CD4-positive, alpha-beta memory T cell (primary cell): ENCODE measurements around the gene MFAP1. TPM values are rescaled to one million over a fixed set of nuclear protein-coding genes. Genes with fewer than 3 reads are reported as not detected.
A peak's percentile ranks its signal among the peaks of the same experiment; 100 is the strongest.

Source experiments
- CTCF ChIA-PET: fragments of 350-600 bp; sonication (Branson Sonifier 250); formaldehyde crosslinking; loops from one replicate; lab custom pipeline; 2021; ENCODE audit warnings: inconsistent platforms; ENCODE audit not compliant: partially characterized antibody; lab: Charles Lee
- POLR2A ChIA-PET: fragments of 350-600 bp; sonication (Branson Sonifier 250); formaldehyde crosslinking; loops from one replicate; lab custom pipeline; 2021; ENCODE audit not compliant: partially characterized antibody; lab: Charles Lee
- DNase-seq, 5 donors: peaks; one replicate each; pipeline versions ENCODE4 v3.0.0 to v3.0.0-alpha.2; 2020 to 2022; ENCODE audit warnings: mixed read lengths in 1 of 5
- H3K27ac ChIP-seq: one replicate; pipeline ENCODE4 v1.7.0; 2013; ENCODE audit warnings: low read depth, low read length
- H3K27me3 ChIP-seq: 2 replicates; pipeline ENCODE4 v1.7.0; 2013; ENCODE audit warnings: mild to moderate bottlenecking, low read length, moderate library complexity; ENCODE audit not compliant: insufficient read depth
- H3K36me3 ChIP-seq: 2 replicates; pipeline ENCODE4 v1.7.0; 2013; ENCODE audit warnings: mild to moderate bottlenecking, low read length, moderate library complexity; ENCODE audit not compliant: insufficient read depth
- H3K4me1 ChIP-seq: 2 replicates; pipeline ENCODE4 v1.7.0; 2013; ENCODE audit warnings: mild to moderate bottlenecking, low read length, moderate library complexity; ENCODE audit not compliant: insufficient read depth
- H3K4me3 ChIP-seq, 2 donors: one replicate each; pipeline ENCODE4 v1.7.0; 2013; ENCODE audit warnings: low read length in 2 of 2, mild to moderate bottlenecking in 1 of 2
- H3K9me3 ChIP-seq, 2 donors: one replicate each; pipeline ENCODE4 v1.7.0; 2013; ENCODE audit warnings: low read length in 2 of 2, control low read depth in 1 of 2; ENCODE audit not compliant: control insufficient read depth in 1 of 2
- H3K27ac Mint-ChIP-seq, 7 donors: one replicate each; pipeline ENCODE4 v1.8.0; 2020 to 2021; ENCODE audit warnings: mixed read lengths in 7 of 7, mild to moderate bottlenecking in 6 of 7, inconsistent platforms in 3 of 7, moderate library complexity in 3 of 7
- H3K27me3 Mint-ChIP-seq, 2 donors: one replicate each; pipeline ENCODE4 v1.8.0; 2020 to 2021; ENCODE audit warnings: mixed read lengths in 2 of 2
- H3K36me3 Mint-ChIP-seq, 2 donors: one replicate each; pipeline ENCODE4 v1.8.0; 2020 to 2021; ENCODE audit warnings: mixed read lengths in 2 of 2, inconsistent platforms in 1 of 2, mild to moderate bottlenecking in 1 of 2
- H3K4me1 Mint-ChIP-seq, 4 donors: one replicate each; pipeline ENCODE4 v1.8.0; 2020 to 2021; ENCODE audit warnings: mixed read lengths in 4 of 4, mild to moderate bottlenecking in 1 of 4
- H3K4me3 Mint-ChIP-seq, 8 donors: one replicate each; pipeline ENCODE4 v1.8.0; 2020 to 2021; ENCODE audit warnings: mixed read lengths in 8 of 8, mild to moderate bottlenecking in 7 of 8, moderate library complexity in 6 of 8, inconsistent platforms in 3 of 8
- H3K9me3 Mint-ChIP-seq, 8 donors: one replicate each; pipeline ENCODE4 v1.8.0; 2020 to 2021; ENCODE audit warnings: mixed read lengths in 8 of 8, mild to moderate bottlenecking in 5 of 8, inconsistent platforms in 3 of 8, moderate library complexity in 1 of 8
- intact Hi-C: fragments of 100-400 bp; cut with micrococcal nuclease; formaldehyde crosslinking; loops from one replicate; pipeline ENCODE4 v1.15.1; 2023
- polyA plus RNA-seq, 2 donors: library from polyadenylated mRNA; unstranded; fragments of 300-500 nt; fragmentation: Illumina TruSeq; gene quantifications; one replicate each; pipeline ENCODE4 v1.2.3, GENCODE V29; 2021
- total RNA-seq, 2 experiments: library from RNA; stranded (reverse); gene quantifications; one replicate each; pipeline ENCODE4 v1.2.3, GENCODE V29; 2021

MFAP1 gene
- total and polyA plus RNA-seq, 4 experiments from 2014 or later, result 5.4 to 25.9 (median 23.7) TPM

- H3K27me3 Mint-ChIP-seq, result no peaks in the 10 kb centered on the region
- ChIA-PET POLR2A (interaction anchor here (2.7 to 4.4 kb wide), 2 partner anchors 13 to 29 kb away, joined by 15 to 54 read pairs; partner anchors contain the start of gene SERF2), CTCF (interaction anchor here (0.7 to 4.1 kb wide), 3 partner anchors 12 to 29 kb away, joined by 3 to 54 read pairs (median 26); partner anchors contain the start of gene SERF2)
- peaks cover 16% of the 10 kb centered on the region for H3K4me1 ChIP-seq
- peaks cover 0 to 4% (median 0%) of the 10 kb centered on the region in 8 donors for H3K9me3 Mint-ChIP-seq
- peaks cover 0 to 11% of the 10 kb centered on the region in 2 donors for H3K36me3 Mint-ChIP-seq
- no peaks in the 10 kb centered on the region for H3K9me3 ChIP-seq
- intact Hi-C loops, result no loop called here
- no peak for DNase-seq
- peak overlapping the region in 2 of 7 donors; percentile 3 to 43 for H3K27ac Mint-ChIP-seq
- H3K27ac ChIP-seq, result no peak overlapping the region
- H3K4me3 ChIP-seq, result no peak overlapping the region
- no peaks in the 10 kb centered on the region for H3K36me3 ChIP-seq
- no peak overlapping the region for H3K4me3 Mint-ChIP-seq
- no peaks in the 10 kb centered on the region for H3K27me3 ChIP-seq
- peaks cover 8 to 18% (median 11%) of the 10 kb centered on the region in 4 donors for H3K4me1 Mint-ChIP-seq
These were observed 45.5 kb downstream of the MFAP1 start for GRCh38 chr15:43779016-43779415.

DNA sequence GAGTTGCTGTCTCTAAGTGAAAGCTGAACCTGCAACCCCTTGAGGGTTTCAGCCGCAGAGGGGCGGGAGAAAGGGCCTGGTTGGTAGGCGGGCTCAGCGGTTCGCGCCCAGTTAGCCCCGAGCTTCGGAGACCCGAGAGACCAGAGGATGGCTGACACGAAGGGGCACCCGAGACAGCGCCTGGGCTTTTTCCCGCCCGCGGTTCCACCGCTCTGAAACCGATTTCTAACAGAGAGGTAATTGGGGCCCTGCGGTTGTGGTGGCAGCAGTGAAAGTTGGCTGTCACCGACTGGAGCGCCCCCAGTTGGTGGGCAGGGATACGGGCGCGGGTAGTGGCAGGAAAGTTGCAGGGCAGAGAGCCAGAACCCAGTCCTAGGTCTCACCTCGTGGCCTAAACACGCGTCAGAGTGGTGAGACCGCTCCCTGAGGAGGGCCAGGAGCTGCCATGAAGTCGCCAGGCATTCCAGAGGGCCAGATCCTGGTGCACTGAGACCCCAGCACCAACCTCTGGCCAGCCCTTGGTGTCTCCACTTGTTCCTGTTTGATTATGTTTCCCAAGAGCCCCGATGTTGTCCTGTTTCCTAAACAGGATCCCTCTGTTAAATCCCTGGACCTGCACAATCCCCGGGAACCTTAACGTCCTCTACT is 47.1 kb downstream of the MFAP1 start:
- peak overlapping the region; percentile 82 to 95 for H3K4me3 ChIP-seq

DNA sequence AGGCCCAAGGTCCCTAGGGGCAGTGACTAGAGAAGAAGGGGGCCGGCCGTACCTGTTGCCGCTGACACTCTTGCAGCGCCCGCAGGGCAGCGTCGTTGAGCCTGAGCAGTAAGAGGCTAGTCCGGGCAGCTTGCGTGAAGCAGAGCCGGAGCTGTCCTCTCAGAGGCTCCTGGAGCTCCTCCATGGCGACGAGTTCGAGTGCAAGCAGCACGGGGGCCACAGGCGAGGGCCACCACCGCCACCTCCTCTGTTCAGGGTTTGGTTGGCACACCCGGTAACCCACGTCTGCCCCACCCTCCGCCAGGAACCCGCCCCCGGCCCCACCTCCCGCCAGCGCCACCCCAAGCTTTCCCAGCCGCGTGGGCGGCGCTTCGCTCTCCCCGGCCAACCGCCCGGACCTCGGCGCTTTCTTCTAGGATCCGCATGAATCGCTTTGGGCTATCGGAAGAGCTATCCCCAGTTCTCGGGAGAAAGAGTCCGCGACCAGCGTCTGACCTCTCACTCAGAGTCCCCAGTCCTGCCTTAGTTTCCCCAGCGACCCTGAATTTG is 47.7 kb downstream of the MFAP1 start, which contains the start of gene ELL3:
ELL3 (minus strand) TSS at position 249 of the 549 bp plus-strand sequence; CDS start at position 184, 65 bp downstream.
- Mint-ChIP-seq H3K4me3 (peak within 1 kb of the TSS; percentile 93 to 96 (median 94)), H3K9me3 (peaks cover 0 to 4% (median 0%) of the 10 kb centered on the region in 8 donors), H3K27me3 (no peaks in the 10 kb centered on the region), H3K27ac (peak within 1 kb of the TSS; percentile 94 to 97 (median 95)), H3K36me3 (peaks cover 5 to 27% of the 10 kb centered on the region in 2 donors), H3K4me1 (peaks cover 8 to 18% (median 11%) of the 10 kb centered on the region in 4 donors)
- CTCF ChIA-PET, result interaction anchor here (0.6 to 4.1 kb wide), 22 partner anchors 8 to 668 kb away, joined by 3 to 54 read pairs (median 4); partner anchors contain the start of genes HYPK, MFAP1, PDIA3 and SERF2
- Histone ChIP-seq H3K4me1 (peaks cover 16% of the 10 kb centered on the region), H3K27me3 (no peaks in the 10 kb centered on the region), H3K27ac (peak within 1 kb of the TSS; percentile 66), H3K4me3 (peak within 1 kb of the TSS; percentile 82 to 95), H3K36me3 (peaks cover 15% of the 10 kb centered on the region), H3K9me3 (no peaks in the 10 kb centered on the region)
- POLR2A ChIA-PET, result interaction anchor here (0.8 to 4.4 kb wide), 13 partner anchors 10 to 266 kb away, joined by 3 to 54 read pairs (median 5); partner anchors contain the start of genes HYPK, MFAP1, PDIA3 and SERF2
- intact Hi-C loops, result loop anchor here (1.0 to 2.0 kb wide), 5 partner anchors 7 to 48 kb away; partner anchors contain the start of genes HYPK, MFAP1, SERF2 and SERINC4
- DNase-seq, result peak in 4 of 5 donors; percentile 74 to 84 (median 76)

More for the DNA sequence above, 47.1 kb downstream of the MFAP1 start:
- no peaks in the 10 kb centered on the region for H3K27me3 Mint-ChIP-seq
- Histone ChIP-seq H3K4me1 (peaks cover 16% of the 10 kb centered on the region), H3K27me3 (no peaks in the 10 kb centered on the region), H3K27ac (peak overlapping the region; percentile 66), H3K9me3 (no peaks in the 10 kb centered on the region), H3K36me3 (peaks cover 9% of the 10 kb centered on the region)
- peaks cover 8 to 18% (median 11%) of the 10 kb centered on the region in 4 donors for H3K4me1 Mint-ChIP-seq
- peak overlapping the region; percentile 94 to 97 (median 95) for H3K27ac Mint-ChIP-seq
- intact Hi-C loops, result loop anchor here (1.0 to 2.0 kb wide), 5 partner anchors 8 to 47 kb away; partner anchors contain the start of genes HYPK, MFAP1, SERF2 and SERINC4
- POLR2A ChIA-PET, result interaction anchor here (0.8 to 4.4 kb wide), 12 partner anchors 9 to 267 kb away, joined by 3 to 54 read pairs (median 6); partner anchors contain the start of genes HYPK, MFAP1, PDIA3 and SERF2
- CTCF ChIA-PET, result interaction anchor here (0.6 to 4.1 kb wide), 21 partner anchors 9 to 649 kb away, joined by 3 to 54 read pairs (median 4); partner anchors contain the start of genes HYPK, MFAP1, PDIA3 and SERF2
- peaks cover 2 to 21% of the 10 kb centered on the region in 2 donors for H3K36me3 Mint-ChIP-seq
- H3K9me3 Mint-ChIP-seq, result peaks cover 0 to 4% (median 0%) of the 10 kb centered on the region in 8 donors
- DNase-seq, result peak; percentile 85 to 91 (median 86)
- H3K4me3 Mint-ChIP-seq, result peak overlapping the region; percentile 93 to 96 (median 94)

DNA sequence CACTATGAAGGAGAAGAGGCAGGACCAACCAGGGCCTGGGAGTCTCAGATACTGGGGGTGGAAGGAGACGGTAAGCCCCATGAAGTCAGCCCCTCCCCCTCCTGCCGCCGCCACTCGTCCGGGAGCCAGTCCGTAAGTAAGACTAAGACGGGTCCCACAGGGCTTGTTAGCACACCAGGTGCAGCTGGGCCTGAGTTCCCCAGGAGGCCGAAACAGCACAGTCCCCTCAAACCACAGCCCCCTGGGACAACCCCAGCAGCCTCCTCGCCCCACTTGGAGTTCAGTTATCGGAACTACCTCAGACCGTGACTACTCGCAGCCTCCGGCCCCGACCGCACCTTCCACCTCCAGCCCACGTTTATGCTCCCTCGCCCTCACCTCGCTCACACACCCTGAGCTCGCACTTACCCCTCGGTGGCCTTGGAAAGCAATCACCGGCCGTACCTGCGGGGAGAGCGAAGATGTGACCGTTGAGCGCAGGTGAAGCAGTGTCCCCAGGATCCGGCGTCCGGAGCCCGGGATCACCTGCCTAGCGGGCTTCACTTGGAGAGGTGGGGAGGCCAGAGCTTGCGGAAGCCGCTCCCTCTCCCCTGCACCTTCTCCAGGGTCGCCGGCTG is 48.3 kb downstream of the MFAP1 start:
- no peaks in the 10 kb centered on the region for H3K27me3 Mint-ChIP-seq
- peak in 1 of 5 donors; percentile 13 for DNase-seq
- H3K4me1 Mint-ChIP-seq, result peaks cover 8 to 18% (median 11%) of the 10 kb centered on the region in 4 donors
- H3K4me1 ChIP-seq, result peaks cover 16% of the 10 kb centered on the region
- H3K36me3 Mint-ChIP-seq, result peaks cover 8 to 32% of the 10 kb centered on the region in 2 donors
- no peaks in the 10 kb centered on the region for H3K27me3 ChIP-seq
- H3K9me3 ChIP-seq, result no peaks in the 10 kb centered on the region
- POLR2A ChIA-PET, result interaction anchor here (0.6 to 4.4 kb wide), 14 partner anchors 15 to 512 kb away, joined by 3 to 54 read pairs (median 4); partner anchors contain the start of genes GOLM2, HYPK, MFAP1 and PDIA3
- H3K4me3 Mint-ChIP-seq, result peak overlapping the region; percentile 93 to 96 (median 94)
- intact Hi-C loops, result loop anchor here (2.0 kb wide), 2 partner anchors 27 to 49 kb away; partner anchors contain the start of gene MFAP1
- peaks cover 0 to 4% (median 0%) of the 10 kb centered on the region in 8 donors for H3K9me3 Mint-ChIP-seq
- H3K4me3 ChIP-seq, result peak overlapping the region in 1 of 2 donors; percentile 82
- peaks cover 21% of the 10 kb centered on the region for H3K36me3 ChIP-seq
- peak overlapping the region; percentile 15 to 97 (median 71) for H3K27ac Mint-ChIP-seq
- peak overlapping the region; percentile 66 for H3K27ac ChIP-seq
- CTCF ChIA-PET, result interaction anchor here (0.6 to 4.1 kb wide), 17 partner anchors 8 to 667 kb away, joined by 3 to 54 read pairs (median 4); partner anchors contain the start of genes PDIA3 and SERF2

DNA sequence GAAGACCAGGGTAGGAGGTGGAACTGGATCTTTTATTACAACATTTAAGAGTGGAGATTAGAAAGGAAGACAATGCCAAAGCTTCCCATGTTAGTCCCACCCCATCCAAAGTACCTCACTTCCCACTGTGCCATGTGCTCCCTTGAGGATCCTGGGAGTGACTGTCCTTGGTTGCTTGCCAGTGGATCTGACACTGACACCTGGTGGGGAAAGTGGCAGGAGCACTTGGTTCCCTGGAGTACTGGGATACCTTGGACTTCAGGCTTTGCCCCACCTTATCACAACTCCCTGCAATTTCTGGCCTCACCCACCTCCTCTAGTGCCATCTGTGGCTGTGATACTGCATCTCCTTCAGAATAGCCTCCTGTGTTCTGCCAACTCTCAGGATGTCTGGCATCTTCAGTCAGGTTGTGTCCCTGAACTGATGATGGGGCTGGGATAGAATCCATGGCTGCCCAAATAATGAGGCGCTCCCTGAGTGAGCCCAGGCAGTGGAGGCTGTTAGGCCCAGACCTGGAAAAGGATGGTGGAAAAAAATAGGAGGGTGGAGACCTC is 49.0 kb downstream of the MFAP1 start:
- Histone ChIP-seq H3K9me3 (no peaks in the 10 kb centered on the region), H3K4me1 (peaks cover 16% of the 10 kb centered on the region), H3K27ac (no peak overlapping the region), H3K4me3 (no peak overlapping the region), H3K36me3 (peaks cover 26% of the 10 kb centered on the region), H3K27me3 (no peaks in the 10 kb centered on the region)
- Mint-ChIP-seq H3K9me3 (peaks cover 0 to 4% (median 0%) of the 10 kb centered on the region in 8 donors), H3K36me3 (peaks cover 14 to 38% of the 10 kb centered on the region in 2 donors), H3K27ac (peak overlapping the region in 5 of 7 donors; percentile 42 to 97 (median 71)), H3K4me3 (peak overlapping the region in 7 of 8 donors; percentile 93 to 96 (median 94)), H3K4me1 (peaks cover 8 to 18% (median 11%) of the 10 kb centered on the region in 4 donors), H3K27me3 (no peaks in the 10 kb centered on the region)
- intact Hi-C loops, result no loop called here
- ChIA-PET POLR2A (interaction anchor here (1.0 to 4.4 kb wide), 5 partner anchors 11 to 49 kb away, joined by 3 to 54 read pairs (median 5); partner anchors contain the start of genes HYPK, MFAP1, PDIA3 and SERF2), CTCF (interaction anchor here (1.6 kb wide), 1 partner anchor 19 kb away, joined by 3 read pairs; no protein-coding TSS in a partner anchor)
- DNase-seq, result no peak

GRCh38 chr15:43774062-43774461 is 50.4 kb downstream of the MFAP1 start:
- Mint-ChIP-seq H3K4me3 (peak overlapping the region in 1 of 8 donors; percentile 10), H3K9me3 (peaks cover 0 to 4% (median 0%) of the 10 kb centered on the region in 8 donors), H3K4me1 (peaks cover 8 to 21% (median 14%) of the 10 kb centered on the region in 4 donors), H3K36me3 (peaks cover 27 to 52% of the 10 kb centered on the region in 2 donors), H3K27me3 (no peaks in the 10 kb centered on the region), H3K27ac (peak overlapping the region in 5 of 7 donors; percentile 2 to 97 (median 65))
- Histone ChIP-seq H3K4me1 (peaks cover 16% of the 10 kb centered on the region), H3K4me3 (no peak overlapping the region), H3K9me3 (no peaks in the 10 kb centered on the region), H3K27me3 (no peaks in the 10 kb centered on the region), H3K36me3 (peaks cover 40% of the 10 kb centered on the region), H3K27ac (no peak overlapping the region)
- POLR2A ChIA-PET, result interaction anchor here (1.1 to 1.8 kb wide), 2 partner anchors 10 to 19 kb away, joined by 3 read pairs; no protein-coding TSS in a partner anchor
- intact Hi-C loops, result no loop called here
- no peak for DNase-seq
- CTCF ChIA-PET, result interaction anchor here (0.7 to 1.8 kb wide), 3 partner anchors 15 to 54 kb away, joined by 3 to 4 read pairs (median 3); no protein-coding TSS in a partner anchor
